ENCODE results near the gene BGN.

DNA sequence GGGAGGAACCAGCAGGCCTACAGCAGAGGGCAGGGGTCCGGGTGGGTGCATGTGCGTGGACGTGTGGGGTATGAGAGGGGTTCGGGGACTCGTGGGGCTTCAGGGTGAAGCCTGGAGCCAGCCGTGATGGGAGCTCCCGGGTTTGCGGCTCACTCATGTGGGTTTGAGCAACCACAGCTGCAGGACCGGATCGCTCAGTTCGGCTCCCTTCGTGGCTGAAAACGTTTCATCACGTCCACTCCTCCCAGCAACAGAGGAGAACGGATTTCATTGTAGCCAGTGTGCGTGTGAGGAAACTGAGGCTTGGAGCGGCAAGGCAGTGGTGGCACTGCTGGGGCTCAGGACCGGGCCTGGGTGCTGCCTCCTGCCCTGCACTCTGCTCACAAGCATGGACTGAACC is 10.6 kb downstream of the BGN start:
- TF ChIP-seq, protein P1, sequence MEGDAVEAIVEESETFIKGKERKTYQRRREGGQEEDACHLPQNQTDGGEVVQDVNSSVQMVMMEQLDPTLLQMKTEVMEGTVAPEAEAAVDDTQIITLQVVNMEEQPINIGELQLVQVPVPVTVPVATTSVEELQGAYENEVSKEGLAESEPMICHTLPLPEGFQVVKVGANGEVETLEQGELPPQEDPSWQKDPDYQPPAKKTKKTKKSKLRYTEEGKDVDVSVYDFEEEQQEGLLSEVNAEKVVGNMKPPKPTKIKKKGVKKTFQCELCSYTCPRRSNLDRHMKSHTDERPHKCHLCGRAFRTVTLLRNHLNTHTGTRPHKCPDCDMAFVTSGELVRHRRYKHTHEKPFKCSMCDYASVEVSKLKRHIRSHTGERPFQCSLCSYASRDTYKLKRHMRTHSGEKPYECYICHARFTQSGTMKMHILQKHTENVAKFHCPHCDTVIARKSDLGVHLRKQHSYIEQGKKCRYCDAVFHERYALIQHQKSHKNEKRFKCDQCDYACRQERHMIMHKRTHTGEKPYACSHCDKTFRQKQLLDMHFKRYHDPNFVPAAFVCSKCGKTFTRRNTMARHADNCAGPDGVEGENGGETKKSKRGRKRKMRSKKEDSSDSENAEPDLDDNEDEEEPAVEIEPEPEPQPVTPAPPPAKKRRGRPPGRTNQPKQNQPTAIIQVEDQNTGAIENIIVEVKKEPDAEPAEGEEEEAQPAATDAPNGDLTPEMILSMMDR (conservative IDR thresholded peaks at IDR 0.05), result no peak
- TF ChIP-seq EZH2 (IDR thresholded peaks at IDR 0.05; ENCODE audit: low read depth), result no peak
